Neutrophil (primary cell): ENCODE measurements around the gene CACNA1D.

Experiments
- H3K27ac ChIP-seq: fragments of 200-600 bp; sonication (generic); 2 replicates; pipeline ENCODE4 v1.5.1; 2016; ENCODE audit warnings: mild to moderate bottlenecking, moderate library complexity
- H3K27me3 ChIP-seq: fragments of 200-600 bp; sonication (generic); 2 replicates; pipeline ENCODE4 v1.6.0; 2016; ENCODE audit warnings: mild to moderate bottlenecking
- H3K36me3 ChIP-seq: fragments of 200-600 bp; sonication (generic); 2 replicates; pipeline ENCODE4 v1.5.1; 2017
- H3K4me1 ChIP-seq, 2 experiments: fragments of 200-600 bp in 1 of 2; sonication (generic) in 1 of 2; 1 replicate in 1 of 2; 2 replicates in 1 of 2; pipeline versions ENCODE4 v1.5.1 to v1.6.1; 2013 to 2016; ENCODE audit warnings: low read depth in 1 of 2, low read length in 1 of 2, mild to moderate bottlenecking in 1 of 2, moderate library complexity in 1 of 2; ENCODE audit not compliant: control insufficient read depth in 1 of 2, insufficient read depth in 1 of 2
- H3K4me3 ChIP-seq, 2 experiments: fragments of 200-600 bp in 1 of 2; sonication (generic) in 1 of 2; 1 replicate in 1 of 2; 2 replicates in 1 of 2; pipeline ENCODE4 v1.5.1; 2013 to 2016; ENCODE audit warnings: low read depth in 1 of 2, low read length in 1 of 2, mild to moderate bottlenecking in 1 of 2, moderate library complexity in 1 of 2
- H3K9me3 ChIP-seq: fragments of 200-600 bp; sonication (generic); 2 replicates; pipeline ENCODE4 v1.5.1; 2016
- TF ChIP-seq, protein P1 (sequence below): fragments of 200-600 bp; sonication (generic); IDR thresholded peaks from 2 replicates; pipeline ENCODE4 v1.5.1; 2016; ENCODE audit warnings: antibody characterized with exemption

The CACNA1D gene

DNA sequence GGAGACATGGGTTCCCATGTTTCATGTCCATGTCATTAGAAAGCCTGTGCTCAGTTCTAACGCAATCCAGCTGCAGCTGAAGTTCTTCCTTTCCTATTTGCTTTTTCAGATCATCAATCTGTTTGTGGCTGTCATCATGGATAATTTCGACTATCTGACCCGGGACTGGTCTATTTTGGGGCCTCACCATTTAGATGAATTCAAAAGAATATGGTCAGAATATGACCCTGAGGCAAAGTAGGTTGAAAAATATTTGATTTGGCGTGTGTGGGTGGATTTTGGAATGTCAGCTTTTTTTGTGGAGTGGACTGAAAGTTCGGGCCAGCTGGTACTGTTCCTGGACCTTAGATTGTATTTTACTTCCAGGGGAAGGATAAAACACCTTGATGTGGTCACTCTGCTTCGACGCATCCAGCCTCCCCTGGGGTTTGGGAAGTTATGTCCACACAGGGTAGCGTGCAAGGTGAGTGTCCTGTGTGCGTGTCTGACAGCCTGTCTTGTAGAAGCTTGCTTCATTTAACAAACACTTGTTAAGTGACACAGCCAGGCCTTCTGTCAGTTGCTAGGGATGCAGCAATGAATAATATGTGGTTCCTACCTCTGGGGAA lies 282.2 kb downstream of the CACNA1D start:
- TF ChIP-seq, protein P1, sequence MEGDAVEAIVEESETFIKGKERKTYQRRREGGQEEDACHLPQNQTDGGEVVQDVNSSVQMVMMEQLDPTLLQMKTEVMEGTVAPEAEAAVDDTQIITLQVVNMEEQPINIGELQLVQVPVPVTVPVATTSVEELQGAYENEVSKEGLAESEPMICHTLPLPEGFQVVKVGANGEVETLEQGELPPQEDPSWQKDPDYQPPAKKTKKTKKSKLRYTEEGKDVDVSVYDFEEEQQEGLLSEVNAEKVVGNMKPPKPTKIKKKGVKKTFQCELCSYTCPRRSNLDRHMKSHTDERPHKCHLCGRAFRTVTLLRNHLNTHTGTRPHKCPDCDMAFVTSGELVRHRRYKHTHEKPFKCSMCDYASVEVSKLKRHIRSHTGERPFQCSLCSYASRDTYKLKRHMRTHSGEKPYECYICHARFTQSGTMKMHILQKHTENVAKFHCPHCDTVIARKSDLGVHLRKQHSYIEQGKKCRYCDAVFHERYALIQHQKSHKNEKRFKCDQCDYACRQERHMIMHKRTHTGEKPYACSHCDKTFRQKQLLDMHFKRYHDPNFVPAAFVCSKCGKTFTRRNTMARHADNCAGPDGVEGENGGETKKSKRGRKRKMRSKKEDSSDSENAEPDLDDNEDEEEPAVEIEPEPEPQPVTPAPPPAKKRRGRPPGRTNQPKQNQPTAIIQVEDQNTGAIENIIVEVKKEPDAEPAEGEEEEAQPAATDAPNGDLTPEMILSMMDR: no peak
- Histone ChIP-seq H3K9me3 (no peaks in the 10 kb centered on the region), H3K4me1 (no peaks in the 10 kb centered on the region), H3K27me3 (no peaks in the 10 kb centered on the region), H3K4me3 (no peak overlapping the region), H3K27ac (no peak overlapping the region), H3K36me3 (no peaks in the 10 kb centered on the region)

DNA sequence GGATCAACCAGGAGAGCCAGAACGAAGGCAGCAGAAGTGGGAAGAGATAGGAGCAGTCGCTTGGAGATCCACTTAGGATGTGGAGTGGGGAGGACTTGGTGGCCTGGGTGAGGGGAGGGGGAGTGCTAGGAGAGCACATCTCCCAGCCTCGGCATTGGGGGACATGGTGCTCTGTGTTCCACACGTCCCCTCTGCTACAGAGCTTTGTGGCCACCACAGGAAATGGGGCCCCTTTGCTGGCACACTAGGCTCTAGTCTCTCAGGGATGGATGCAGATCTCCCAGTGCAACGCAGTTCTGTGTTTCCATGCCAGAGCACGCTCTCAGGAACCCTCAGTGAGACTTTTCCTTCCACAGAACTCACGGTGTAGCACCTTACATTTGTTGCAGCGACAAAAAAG lies 283.1 kb downstream of the CACNA1D start:
- Histone ChIP-seq H3K27me3 (no peaks in the 10 kb centered on the region), H3K36me3 (no peaks in the 10 kb centered on the region), H3K27ac (no peak overlapping the region), H3K4me3 (no peak overlapping the region), H3K9me3 (no peaks in the 10 kb centered on the region), H3K4me1 (no peaks in the 10 kb centered on the region)
- TF ChIP-seq, protein P1: no peak

DNA sequence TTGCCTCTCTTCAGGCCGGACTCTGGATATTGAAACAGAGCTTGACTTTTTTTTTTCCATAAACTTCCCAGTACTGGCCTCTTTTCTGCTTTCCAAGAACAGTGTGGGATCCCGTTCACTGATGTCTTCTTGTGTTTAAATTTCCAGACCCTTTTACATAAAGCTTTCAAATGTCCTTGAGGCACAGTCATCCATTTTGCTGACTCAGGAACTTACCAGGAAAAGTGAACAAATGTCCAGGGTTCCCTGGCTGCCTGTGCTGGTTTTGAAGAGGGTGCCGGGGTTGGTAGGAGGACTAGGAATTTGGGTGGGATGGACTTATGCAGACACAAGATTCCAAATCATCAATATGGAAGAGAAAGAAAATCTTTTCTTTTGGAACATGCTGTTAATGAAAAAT lies 283.7 kb downstream of the CACNA1D start:
- Histone ChIP-seq H3K27me3 (no peaks in the 10 kb centered on the region), H3K36me3 (no peaks in the 10 kb centered on the region), H3K27ac (no peak overlapping the region), H3K4me3 (no peak overlapping the region), H3K9me3 (no peaks in the 10 kb centered on the region), H3K4me1 (no peaks in the 10 kb centered on the region)
- TF ChIP-seq, protein P1: no peak

DNA sequence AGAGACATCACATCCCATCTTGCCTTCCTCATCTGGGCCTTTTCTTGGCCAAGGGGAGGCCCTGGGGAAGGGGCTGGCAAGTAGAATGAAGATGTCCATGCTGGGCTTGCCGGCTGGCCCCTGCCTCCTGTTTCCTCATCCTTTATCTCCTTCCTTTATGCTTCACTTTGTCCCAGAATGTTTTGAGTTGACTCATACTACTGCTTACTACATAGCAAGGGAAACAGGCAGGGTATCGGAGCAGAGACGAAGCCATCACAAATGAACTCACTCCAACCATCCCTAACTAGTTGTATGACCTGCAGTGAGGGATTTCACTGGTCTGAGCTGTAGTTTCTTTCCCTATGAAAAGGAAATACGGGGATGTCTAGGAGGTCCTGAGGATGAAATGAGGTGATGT lies 285.8 kb downstream of the CACNA1D start:
- Histone ChIP-seq H3K36me3 (no peaks in the 10 kb centered on the region), H3K27me3 (no peaks in the 10 kb centered on the region), H3K4me1 (no peaks in the 10 kb centered on the region), H3K9me3 (no peaks in the 10 kb centered on the region), H3K27ac (no peak overlapping the region), H3K4me3 (no peak overlapping the region)
- TF ChIP-seq, protein P1: no peak

DNA sequence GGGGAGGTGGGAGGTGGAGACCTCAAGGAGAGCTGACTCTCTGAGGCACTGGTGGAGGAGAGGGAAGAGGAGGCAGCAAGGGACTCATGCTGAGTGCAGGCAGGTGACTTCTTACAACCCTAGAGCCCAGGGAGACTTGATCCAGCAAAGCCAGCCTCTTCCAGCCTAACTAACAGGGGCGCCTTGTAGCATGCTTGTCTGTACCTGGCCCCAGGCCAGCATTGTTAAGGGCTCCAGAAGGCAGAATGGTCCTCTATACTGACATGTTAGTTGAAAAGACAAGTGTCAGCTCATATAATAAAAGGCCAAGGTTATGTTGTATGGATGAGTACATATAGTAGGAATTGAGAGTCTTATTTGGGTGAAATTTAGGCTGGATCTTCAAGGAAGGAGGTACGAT lies 286.4 kb downstream of the CACNA1D start:
- H3K36me3 ChIP-seq: no peaks in the 10 kb centered on the region
- H3K27me3 ChIP-seq: no peaks in the 10 kb centered on the region
- TF ChIP-seq, protein P1: no peak
- no peak overlapping the region for H3K4me3 ChIP-seq
- H3K9me3 ChIP-seq: no peaks in the 10 kb centered on the region
- H3K27ac ChIP-seq: no peak overlapping the region
- no peaks in the 10 kb centered on the region for H3K4me1 ChIP-seq

DNA sequence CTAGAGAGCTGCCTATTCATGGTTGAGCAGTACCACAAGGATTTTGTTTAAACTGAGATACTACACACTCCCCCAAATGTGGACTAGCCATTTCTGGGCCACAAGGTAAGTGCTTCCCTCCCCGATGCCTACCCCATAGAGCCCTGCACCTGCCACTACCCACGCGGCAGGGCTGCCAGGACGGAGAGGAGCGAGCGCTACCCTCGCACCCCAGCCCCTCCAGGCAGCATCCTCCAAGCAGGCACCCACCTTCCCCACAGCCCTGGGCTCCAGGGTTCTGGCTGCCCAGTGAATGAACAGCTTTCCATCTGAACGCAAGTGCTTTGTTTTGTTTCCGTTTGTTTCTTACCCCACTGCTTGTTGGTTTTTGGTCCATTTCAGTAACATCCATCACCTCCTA lies 292.6 kb downstream of the CACNA1D start:
- TF ChIP-seq, protein P1: no peak
- no peak overlapping the region for H3K27ac ChIP-seq
- H3K36me3 ChIP-seq: no peaks in the 10 kb centered on the region
- H3K4me1 ChIP-seq: no peaks in the 10 kb centered on the region
- H3K4me3 ChIP-seq: no peak overlapping the region
- peaks cover 16% of the 10 kb centered on the region for H3K27me3 ChIP-seq
- H3K9me3 ChIP-seq: no peaks in the 10 kb centered on the region
